Measurements from ENCODE around the gene UBE2D4.

UBE2D4 gene

DNA sequence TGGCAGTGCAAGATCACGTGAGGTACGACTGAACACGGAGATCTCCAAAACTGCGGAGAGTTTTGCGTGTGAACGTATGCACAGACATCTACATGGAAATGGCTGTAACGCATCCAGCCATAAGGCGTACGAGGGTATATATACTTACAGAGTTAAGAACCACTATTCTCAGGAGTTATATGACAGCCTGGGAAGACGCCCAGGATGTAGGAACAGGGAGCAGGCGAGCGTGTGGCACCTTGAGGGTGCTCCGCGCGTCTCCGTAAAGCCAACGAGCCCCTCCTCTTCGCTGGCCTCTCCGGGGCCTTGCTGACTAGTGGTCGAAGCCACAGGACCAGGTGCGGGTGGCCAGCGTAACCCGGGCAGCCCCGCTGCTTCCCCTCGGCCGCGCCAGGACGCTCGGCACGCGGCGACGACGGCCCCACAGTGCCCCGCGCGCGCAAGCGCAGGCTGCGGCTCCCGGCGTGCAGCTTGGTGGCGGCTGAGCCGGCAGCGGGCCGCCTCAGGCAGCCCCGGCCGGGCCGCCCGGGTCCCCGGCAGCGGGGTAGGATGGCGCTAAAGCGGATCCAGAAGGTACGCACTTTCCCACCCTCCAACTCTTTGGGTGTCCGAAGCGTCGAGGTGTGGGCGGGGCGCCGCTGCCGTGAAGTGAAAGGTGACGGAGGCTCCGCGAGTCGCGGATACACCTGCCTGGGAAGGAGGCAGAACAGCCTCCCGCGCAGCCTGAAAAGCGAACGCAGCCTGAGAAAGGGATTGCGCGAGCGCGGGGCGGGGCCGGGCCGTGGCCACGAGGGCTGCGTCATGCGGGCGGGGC, at the start of gene UBE2D4:
Gene UBE2D4, plus strand, starts transcription at position 453 of the 814 bp plus-strand sequence. Its CDS starts 97 bp downstream, at position 550.
- no peaks in the 10 kb centered on the region for H3K27me3 ChIP-seq (ENCODE audit: control insufficient read depth in 1 of 2, insufficient read depth in 2 of 2, low read length in 2 of 2)
- H3K9me3 ChIP-seq (ENCODE audit: control insufficient read depth in 2 of 2, low read length in 2 of 2): no peaks in the 10 kb centered on the region
- H3K9ac ChIP-seq (ENCODE audit: low read length in 2 of 2): peak within 1 kb of the TSS; percentile 82 to 91
- H3K27ac ChIP-seq (ENCODE audit: low read length): peak within 1 kb of the TSS; percentile 90
- H3K4me1 ChIP-seq (ENCODE audit: control insufficient read depth, insufficient read depth, low read length): peaks cover 20% of the 10 kb centered on the region
- H3K36me3 ChIP-seq (ENCODE audit: control insufficient read depth in 2 of 2, insufficient read depth in 2 of 2, low read length in 2 of 2): no peaks in the 10 kb centered on the region
- H3K4me3 ChIP-seq (ENCODE audit: low read length in 2 of 2): peak within 1 kb of the TSS; percentile 88 to 99

DNA sequence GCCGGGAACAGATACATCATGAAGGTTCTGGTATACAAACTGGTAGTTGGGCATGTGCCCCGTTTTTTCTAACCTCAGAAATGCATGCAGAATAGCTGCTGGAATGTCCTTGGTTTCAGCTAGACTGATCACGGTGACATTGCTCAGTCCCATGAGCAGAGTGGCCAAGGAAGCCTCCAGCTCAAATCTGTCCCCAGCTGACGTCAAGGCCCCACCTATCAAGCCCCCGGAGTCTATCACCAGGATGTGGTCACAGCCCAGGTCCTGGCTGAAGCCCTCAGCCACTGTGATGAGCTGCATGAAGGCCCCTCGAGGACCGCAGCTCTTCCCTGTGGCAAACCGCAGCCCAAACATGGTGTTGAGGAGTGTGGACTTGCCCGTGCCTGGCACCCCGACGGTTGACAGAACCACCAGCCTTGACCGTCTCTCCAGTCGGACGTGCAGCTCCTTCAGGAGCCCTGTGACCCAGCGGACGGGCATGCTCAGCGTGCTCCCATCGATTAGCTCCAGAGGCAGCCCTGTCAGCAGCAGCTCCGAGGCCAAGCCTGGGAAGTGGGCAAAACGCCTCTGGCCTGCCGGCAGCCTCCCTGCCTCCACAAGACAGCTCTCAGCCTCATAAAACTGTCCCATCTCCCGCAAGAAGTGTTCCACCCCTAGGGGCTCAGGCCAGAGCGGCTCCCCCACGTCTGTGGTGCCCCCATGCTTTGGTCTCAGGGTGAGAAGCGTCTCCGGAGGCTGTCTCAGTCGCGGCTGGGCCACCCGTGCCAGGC, 49.1 kb upstream of the UBE2D4 start:
- Histone ChIP-seq H3K9ac (ENCODE audit: low read length in 2 of 2) (no peak overlapping the region), H3K9me3 (ENCODE audit: control insufficient read depth in 2 of 2, low read length in 2 of 2) (no peaks in the 10 kb centered on the region), H3K27ac (ENCODE audit: low read length) (no peak overlapping the region), H3K4me3 (ENCODE audit: low read length in 2 of 2) (no peak overlapping the region), H3K36me3 (ENCODE audit: control insufficient read depth in 2 of 2, insufficient read depth in 2 of 2, low read length in 2 of 2) (peaks cover 62 to 67% of the 10 kb centered on the region in 2 donors), H3K27me3 (ENCODE audit: control insufficient read depth in 1 of 2, insufficient read depth in 2 of 2, low read length in 2 of 2) (no peaks in the 10 kb centered on the region), H3K4me1 (ENCODE audit: control insufficient read depth, insufficient read depth, low read length) (peaks cover 12% of the 10 kb centered on the region)

GRCh38 chr7:43877968-43878864, 48.0 kb upstream of the UBE2D4 start:
- Histone ChIP-seq H3K9ac (ENCODE audit: low read length in 2 of 2) (no peak overlapping the region), H3K9me3 (ENCODE audit: control insufficient read depth in 2 of 2, low read length in 2 of 2) (no peaks in the 10 kb centered on the region), H3K36me3 (ENCODE audit: control insufficient read depth in 2 of 2, insufficient read depth in 2 of 2, low read length in 2 of 2) (peaks cover 62 to 67% of the 10 kb centered on the region in 2 donors), H3K4me3 (ENCODE audit: low read length in 2 of 2) (no peak overlapping the region), H3K4me1 (ENCODE audit: control insufficient read depth, insufficient read depth, low read length) (peaks cover 2% of the 10 kb centered on the region), H3K27ac (ENCODE audit: low read length) (peak overlapping the region; percentile 24), H3K27me3 (ENCODE audit: control insufficient read depth in 1 of 2, insufficient read depth in 2 of 2, low read length in 2 of 2) (no peaks in the 10 kb centered on the region)

- Histone ChIP-seq H3K9me3 (ENCODE audit: control insufficient read depth in 2 of 2, low read length in 2 of 2) (no peaks in the 10 kb centered on the region), H3K36me3 (ENCODE audit: control insufficient read depth in 2 of 2, insufficient read depth in 2 of 2, low read length in 2 of 2) (peaks cover 62 to 68% of the 10 kb centered on the region in 2 donors), H3K9ac (ENCODE audit: low read length in 2 of 2) (no peak overlapping the region), H3K27me3 (ENCODE audit: control insufficient read depth in 1 of 2, insufficient read depth in 2 of 2, low read length in 2 of 2) (no peaks in the 10 kb centered on the region), H3K4me3 (ENCODE audit: low read length in 2 of 2) (no peak overlapping the region), H3K27ac (ENCODE audit: low read length) (peak overlapping the region; percentile 24), H3K4me1 (ENCODE audit: control insufficient read depth, insufficient read depth, low read length) (no peaks in the 10 kb centered on the region)
These were observed 47.4 kb upstream of the UBE2D4 start for GRCh38 chr7:43878867-43879266.

DNA sequence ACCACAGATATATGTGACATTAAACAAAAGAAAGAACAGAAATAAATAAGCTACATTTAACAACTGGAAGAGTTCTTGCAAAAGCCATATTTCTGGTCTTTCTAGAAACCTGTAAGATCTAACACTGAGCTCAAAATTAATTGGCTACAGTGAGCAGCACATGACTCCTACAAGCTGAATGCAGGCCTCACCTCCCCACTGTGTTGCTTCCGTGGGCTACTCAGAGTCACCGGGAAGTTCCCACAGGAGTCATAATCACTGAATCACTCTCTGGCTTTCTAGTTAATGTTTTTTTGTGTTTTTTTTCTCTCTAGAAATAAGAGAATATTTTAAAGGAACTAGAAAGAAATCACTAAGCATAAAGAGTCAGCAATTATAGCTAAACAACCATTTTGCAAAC, 46.8 kb upstream of the UBE2D4 start:
- Histone ChIP-seq H3K27me3 (ENCODE audit: control insufficient read depth in 1 of 2, insufficient read depth in 2 of 2, low read length in 2 of 2) (no peaks in the 10 kb centered on the region), H3K9ac (ENCODE audit: low read length in 2 of 2) (no peak overlapping the region), H3K4me1 (ENCODE audit: control insufficient read depth, insufficient read depth, low read length) (no peaks in the 10 kb centered on the region), H3K27ac (ENCODE audit: low read length) (no peak overlapping the region), H3K4me3 (ENCODE audit: low read length in 2 of 2) (no peak overlapping the region), H3K9me3 (ENCODE audit: control insufficient read depth in 2 of 2, low read length in 2 of 2) (no peaks in the 10 kb centered on the region), H3K36me3 (ENCODE audit: control insufficient read depth in 2 of 2, insufficient read depth in 2 of 2, low read length in 2 of 2) (peaks cover 65 to 71% of the 10 kb centered on the region in 2 donors)

GRCh38 chr7:43880596-43880995, 45.6 kb upstream of the UBE2D4 start:
- Histone ChIP-seq H3K9me3 (ENCODE audit: control insufficient read depth in 2 of 2, low read length in 2 of 2) (no peaks in the 10 kb centered on the region), H3K4me1 (ENCODE audit: control insufficient read depth, insufficient read depth, low read length) (no peaks in the 10 kb centered on the region), H3K9ac (ENCODE audit: low read length in 2 of 2) (no peak overlapping the region), H3K27me3 (ENCODE audit: control insufficient read depth in 1 of 2, insufficient read depth in 2 of 2, low read length in 2 of 2) (no peaks in the 10 kb centered on the region), H3K27ac (ENCODE audit: low read length) (no peak overlapping the region), H3K36me3 (ENCODE audit: control insufficient read depth in 2 of 2, insufficient read depth in 2 of 2, low read length in 2 of 2) (peaks cover 63 to 69% of the 10 kb centered on the region in 2 donors), H3K4me3 (ENCODE audit: low read length in 2 of 2) (no peak overlapping the region)

- Histone ChIP-seq H3K27ac (ENCODE audit: low read length) (no peak overlapping the region), H3K4me3 (ENCODE audit: low read length in 2 of 2) (no peak overlapping the region), H3K9ac (ENCODE audit: low read length in 2 of 2) (no peak overlapping the region), H3K9me3 (ENCODE audit: control insufficient read depth in 2 of 2, low read length in 2 of 2) (no peaks in the 10 kb centered on the region), H3K36me3 (ENCODE audit: control insufficient read depth in 2 of 2, insufficient read depth in 2 of 2, low read length in 2 of 2) (peaks cover 37 to 40% of the 10 kb centered on the region in 2 donors), H3K4me1 (ENCODE audit: control insufficient read depth, insufficient read depth, low read length) (peaks cover 4% of the 10 kb centered on the region), H3K27me3 (ENCODE audit: control insufficient read depth in 1 of 2, insufficient read depth in 2 of 2, low read length in 2 of 2) (no peaks in the 10 kb centered on the region)
These were observed 42.0 kb upstream of the UBE2D4 start for GRCh38 chr7:43884209-43884608.

GRCh38 chr7:43884617-43885016, 41.6 kb upstream of the UBE2D4 start:
- Histone ChIP-seq H3K27ac (ENCODE audit: low read length) (no peak overlapping the region), H3K27me3 (ENCODE audit: control insufficient read depth in 1 of 2, insufficient read depth in 2 of 2, low read length in 2 of 2) (no peaks in the 10 kb centered on the region), H3K9ac (ENCODE audit: low read length in 2 of 2) (no peak overlapping the region), H3K4me1 (ENCODE audit: control insufficient read depth, insufficient read depth, low read length) (peaks cover 4% of the 10 kb centered on the region), H3K36me3 (ENCODE audit: control insufficient read depth in 2 of 2, insufficient read depth in 2 of 2, low read length in 2 of 2) (peaks cover 35 to 37% of the 10 kb centered on the region in 2 donors), H3K4me3 (ENCODE audit: low read length in 2 of 2) (no peak overlapping the region), H3K9me3 (ENCODE audit: control insufficient read depth in 2 of 2, low read length in 2 of 2) (no peaks in the 10 kb centered on the region)

GRCh38 chr7:43888993-43889945, 37.0 kb upstream of the UBE2D4 start:
- H3K4me1 ChIP-seq (ENCODE audit: control insufficient read depth, insufficient read depth, low read length): peaks cover 4% of the 10 kb centered on the region
- H3K27ac ChIP-seq (ENCODE audit: low read length): no peak overlapping the region
- no peak overlapping the region for H3K4me3 ChIP-seq (ENCODE audit: low read length in 2 of 2)
- no peaks in the 10 kb centered on the region for H3K9me3 ChIP-seq (ENCODE audit: control insufficient read depth in 2 of 2, low read length in 2 of 2)
- H3K9ac ChIP-seq (ENCODE audit: low read length in 2 of 2): no peak overlapping the region
- no peaks in the 10 kb centered on the region for H3K27me3 ChIP-seq (ENCODE audit: control insufficient read depth in 1 of 2, insufficient read depth in 2 of 2, low read length in 2 of 2)
- peaks cover 12 to 14% of the 10 kb centered on the region in 2 donors for H3K36me3 ChIP-seq (ENCODE audit: control insufficient read depth in 2 of 2, insufficient read depth in 2 of 2, low read length in 2 of 2)
